HUES64 (cell line): ENCODE measurements around the gene BATF.

Experiments
- H3K27ac ChIP-seq: 2 replicates; pipeline ENCODE4 v1.7.0; 2013; ENCODE audit warnings: low read depth, low read length, inconsistent platforms
- H3K27me3 ChIP-seq: 2 replicates; pipeline ENCODE4 v1.6.1; 2013; ENCODE audit warnings: mild to moderate bottlenecking, low read length; ENCODE audit not compliant: insufficient read depth
- H3K36me3 ChIP-seq: 2 replicates; pipeline ENCODE4 v1.6.1; 2013; ENCODE audit warnings: mild to moderate bottlenecking, low read length; ENCODE audit not compliant: insufficient read depth
- H3K4me1 ChIP-seq: 2 replicates; pipeline ENCODE4 v1.6.1; 2013; ENCODE audit warnings: mild to moderate bottlenecking, low read length, moderate library complexity; ENCODE audit not compliant: insufficient read depth
- H3K4me3 ChIP-seq: 2 replicates; pipeline ENCODE4 v1.5.1; 2013; ENCODE audit warnings: mild to moderate bottlenecking, low read length, moderate library complexity
- H3K9ac ChIP-seq: 2 replicates; pipeline ENCODE4 v1.6.1; 2013; ENCODE audit warnings: mild to moderate bottlenecking, low read depth, low read length
- H3K9me3 ChIP-seq: 2 replicates; pipeline ENCODE4 v1.6.1; 2013; ENCODE audit warnings: low read depth, low read length; ENCODE audit not compliant: insufficient read depth
- whole genome bisulfite sequencing: fragments of 150-250, 120-280 bp; methylation state at CpG from one replicate; pipeline ENCODE4 v1.1.7; 2013; ENCODE audit warnings: missing lambda C conversion rate; 5-methylcytosine and 5-hydroxymethylcytosine counted together

Gene BATF

GRCh38 chr14:75579338-75579864, 57.1 kb downstream of the BATF start:
- 93% methylated on average over 13 of the region's 13 CpGs for WGBS
- Histone ChIP-seq H3K4me1 (peaks cover 8% of the 10 kb centered on the region; the same call in 1 of the 2 replicates), H3K27me3 (peaks cover 11% of the 10 kb centered on the region), H3K9ac (no peak overlapping the region), H3K9me3 (no peaks in the 10 kb centered on the region), H3K4me3 (peak overlapping the region; percentile 64), H3K36me3 (no peaks in the 10 kb centered on the region), H3K27ac (no peak overlapping the region)

- Histone ChIP-seq H3K4me3 (no peak overlapping the region), H3K9me3 (no peaks in the 10 kb centered on the region), H3K27me3 (peaks cover 11% of the 10 kb centered on the region), H3K36me3 (no peaks in the 10 kb centered on the region), H3K27ac (no peak overlapping the region), H3K9ac (no peak overlapping the region), H3K4me1 (peaks cover 8% of the 10 kb centered on the region; the same call in 1 of the 2 replicates)
- 96% methylated on average over 3 of the region's 3 CpGs for WGBS
These were observed 57.6 kb downstream of the BATF start for GRCh38 chr14:75579882-75580281.

- Histone ChIP-seq H3K36me3 (no peaks in the 10 kb centered on the region), H3K9ac (no peak overlapping the region), H3K4me1 (0 out of 2 replicates have a peak, but pooled peaks cover 9% of the 10 kb centered on the region), H3K27me3 (no peaks in the 10 kb centered on the region), H3K4me3 (no peak overlapping the region), H3K27ac (no peak overlapping the region), H3K9me3 (peaks cover 5% of the 10 kb centered on the region)
These were observed 65.1 kb downstream of the BATF start for GRCh38 chr14:75587388-75587787.

GRCh38 chr14:75589931-75590330, 67.7 kb downstream of the BATF start:
- 94% methylated on average over 6 of the region's 6 CpGs for WGBS
- H3K4me1 ChIP-seq = 0 out of 2 replicates have a peak, but pooled peaks cover 9% of the 10 kb centered on the region
- no peak overlapping the region for H3K9ac ChIP-seq
- no peaks in the 10 kb centered on the region for H3K36me3 ChIP-seq
- peaks cover 6% of the 10 kb centered on the region for H3K9me3 ChIP-seq
- H3K27ac ChIP-seq = no peak overlapping the region
- H3K4me3 ChIP-seq = no peak overlapping the region
- no peaks in the 10 kb centered on the region for H3K27me3 ChIP-seq

GRCh38 chr14:75591331-75591946, 69.2 kb downstream of the BATF start:
- 97% methylated on average over 1 of the region's 1 CpG for WGBS
- Histone ChIP-seq H3K27ac (no peak overlapping the region), H3K27me3 (no peaks in the 10 kb centered on the region), H3K9me3 (peaks cover 6% of the 10 kb centered on the region), H3K36me3 (no peaks in the 10 kb centered on the region), H3K4me3 (no peak overlapping the region), H3K4me1 (0 out of 2 replicates have a peak, but pooled peaks cover 9% of the 10 kb centered on the region), H3K9ac (no peak overlapping the region)

GRCh38 chr14:75591987-75592575, 69.8 kb downstream of the BATF start:
- Histone ChIP-seq H3K4me3 (no peak overlapping the region), H3K4me1 (0 out of 2 replicates have a peak, but pooled peaks cover 7% of the 10 kb centered on the region), H3K9ac (no peak overlapping the region), H3K36me3 (no peaks in the 10 kb centered on the region), H3K27me3 (no peaks in the 10 kb centered on the region), H3K27ac (no peak overlapping the region), H3K9me3 (peaks cover 6% of the 10 kb centered on the region)

- Histone ChIP-seq H3K4me3 (no peak overlapping the region), H3K27me3 (no peaks in the 10 kb centered on the region), H3K9ac (no peak overlapping the region), H3K27ac (no peak overlapping the region), H3K4me1 (no peaks in the 10 kb centered on the region), H3K36me3 (no peaks in the 10 kb centered on the region), H3K9me3 (peaks cover 6% of the 10 kb centered on the region)
- WGBS = 95% methylated on average over 3 of the region's 3 CpGs
These were observed 73.0 kb downstream of the BATF start for GRCh38 chr14:75595226-75595625.
